ENCODE measurements around the gene AACS. TPM values are rescaled to one million over a fixed set of nuclear protein-coding genes. Genes with fewer than 3 reads are reported as not detected.

Gene AACS
- total and polyA plus RNA-seq, 2 of the 8 experiments (the other 6 are each of a cell fraction or from before 2014, with no cell fraction given) = 51.9 to 52.4 TPM

GRCh38 chr12:125076103-125076502, 10.9 kb downstream of the AACS start (continued):
- TF ChIP-seq CHD7 (IDR thresholded peaks at IDR 0.05; ENCODE audit: insufficient replicate concordance, low read length) (no peak), BCL11A (IDR thresholded peaks at IDR 0.05; ENCODE audit: low read depth in 2 of 2, low read length in 2 of 2) (no peak), JUND (IDR thresholded peaks at IDR 0.05; ENCODE audit: low read length) (no peak), EGR1 (IDR thresholded peaks at IDR 0.05; ENCODE audit: borderline replicate concordance, low read depth, low read length) (no peak), SP1 (IDR thresholded peaks at IDR 0.05; ENCODE audit: low read depth, low read length) (no peak), SP4 (IDR thresholded peaks at IDR 0.05; ENCODE audit: low read length) (no peak), E2F6 (IDR thresholded peaks at IDR 0.05) (no peak), SP2 (IDR thresholded peaks at IDR 0.05; ENCODE audit: low read length) (no peak), BRCA1 (IDR thresholded peaks at IDR 0.05; ENCODE audit: low read depth, low read length) (no peak), CBX5 (IDR thresholded peaks at IDR 0.05; ENCODE audit: low read depth, low read length) (no peak), EZH2 (IDR thresholded peaks at IDR 0.05; ENCODE audit: low read depth, low read length, severe bottlenecking) (no peak), CHD2 (IDR thresholded peaks at IDR 0.05; ENCODE audit: low read length) (no peak), KDM1A (IDR thresholded peaks at IDR 0.05; ENCODE audit: borderline replicate concordance, low read length) (no peak)

Data from H1 (cell line).